IMR-90 (cell line): ENCODE data around the gene KRT35. TPM values are rescaled to one million over a fixed set of nuclear protein-coding genes. Genes with fewer than 3 reads are reported as not detected.

ENCODE experiments used
- ATAC-seq: fragments of 200-7000 bp; cut with Tn5 transposase; 2 replicates; pipeline ENCODE4 v1.9.1; 2020; ENCODE audit warnings: low read depth, mild to moderate bottlenecking, moderate library complexity
- BruUV-seq: library from RNA; stranded (reverse); fragments of 400-500 nt; replicated peaks from 2 replicates; lab custom pipeline; 2021; lab: Mats Ljungman, UMichigan
- CTCF ChIA-PET: fragments of 300-600 bp; formaldehyde crosslinking; extraction: SDS; loops from one replicate; lab custom pipeline; 2021; ENCODE audit warnings: antibody characterized with exemption; lab: Yijun Ruan, JAX
- POLR2A ChIA-PET: fragments of 300-600 bp; sonication (Branson Sonifier 250); formaldehyde crosslinking; loops from one replicate; lab custom pipeline; 2022; ENCODE audit warnings: antibody characterized with exemption; ENCODE audit not compliant: unreplicated experiment; lab: Charles Lee
- DNase-seq: peaks from one replicate; pipeline ENCODE4 v3.0.0; 2013
- H2AFZ ChIP-seq: replicated peaks from 2 replicates; pipeline ENCODE3; 2013; ENCODE audit warnings: low read length, mild to moderate bottlenecking; ENCODE audit not compliant: poor library complexity
- H2AK5ac ChIP-seq: 2 replicates; pipeline ENCODE4 v1.6.1; 2013; ENCODE audit warnings: low read depth, low read length, inconsistent platforms
- H2AK9ac ChIP-seq: replicated peaks from 2 replicates; pipeline ENCODE3; 2013; ENCODE audit warnings: mild to moderate bottlenecking, low read depth, low read length, moderate library complexity; ENCODE audit not compliant: poor library complexity
- H2BK120ac ChIP-seq: 2 replicates; pipeline ENCODE4 v1.6.1; 2013; ENCODE audit warnings: low read depth, low read length, inconsistent platforms
- H2BK15ac ChIP-seq: 3 replicates; pipeline ENCODE4 v1.6.1; 2013; ENCODE audit warnings: low read depth, low read length, inconsistent platforms
- H2BK20ac ChIP-seq: 2 replicates; pipeline ENCODE4 v1.6.1; 2013; ENCODE audit warnings: low read depth, mild to moderate bottlenecking, inconsistent platforms, low read length, moderate library complexity
- H2BK5ac ChIP-seq: 2 replicates; pipeline ENCODE4 v1.6.1; 2013; ENCODE audit warnings: mild to moderate bottlenecking, low read depth, low read length, inconsistent platforms; ENCODE audit not compliant: poor library complexity, severe bottlenecking
- H3K14ac ChIP-seq: replicated peaks from 2 replicates; pipeline ENCODE4 v1.6.1; 2013; ENCODE audit warnings: low read depth, low read length, inconsistent platforms
- H3K18ac ChIP-seq: 2 replicates; pipeline ENCODE4 v1.6.1; 2013; ENCODE audit warnings: low read depth, low read length, control low read depth
- H3K23ac ChIP-seq: 2 replicates; pipeline ENCODE4 v1.6.1; 2013; ENCODE audit warnings: low read depth, low read length, inconsistent platforms
- H3K27ac ChIP-seq: 2 replicates; pipeline ENCODE4 v1.5.1; 2013; ENCODE audit warnings: mild to moderate bottlenecking, control low read depth, low read length; ENCODE audit not compliant: insufficient read depth
- H3K27me3 ChIP-seq: 2 replicates; pipeline ENCODE4 v1.6.1; 2013; ENCODE audit warnings: low read length; ENCODE audit not compliant: control insufficient read depth, insufficient read depth
- H3K36me3 ChIP-seq: 2 replicates; pipeline ENCODE4 v1.6.1; 2013; ENCODE audit warnings: low read length, mixed read lengths; ENCODE audit not compliant: control insufficient read depth, insufficient read depth
- H3K4ac ChIP-seq: 2 replicates; pipeline ENCODE4 v1.6.1; 2013; ENCODE audit warnings: low read depth, low read length, inconsistent platforms
- H3K4me1 ChIP-seq: 2 replicates; pipeline ENCODE4 v1.6.1; 2013; ENCODE audit warnings: low read length, mixed read lengths; ENCODE audit not compliant: control insufficient read depth, insufficient read depth
- H3K4me2 ChIP-seq: 2 replicates; pipeline ENCODE4 v1.6.1; 2013; ENCODE audit warnings: low read depth, mild to moderate bottlenecking, control low read depth, low read length, moderate library complexity
- H3K4me3 ChIP-seq: 2 replicates; pipeline ENCODE4 v1.5.1; 2013; ENCODE audit warnings: low read depth, mild to moderate bottlenecking, control low read depth, low read length, moderate library complexity; ENCODE audit not compliant: insufficient read depth
- H3K56ac ChIP-seq: 2 replicates; pipeline ENCODE4 v1.6.1; 2013; ENCODE audit warnings: low read length, inconsistent platforms; ENCODE audit not compliant: insufficient read depth; ENCODE audit errors: extremely low read depth
- H3K79me1 ChIP-seq, 2 experiments: 2 replicates each; pipeline ENCODE4 v1.6.1; 2013; ENCODE audit warnings: low read length in 2 of 2, inconsistent platforms in 1 of 2, low read depth in 1 of 2
- H3K9ac ChIP-seq: 2 replicates; pipeline ENCODE4 v1.6.1; 2013; ENCODE audit warnings: low read depth, low read length, control low read depth
- H3K9me1 ChIP-seq: 2 replicates; pipeline ENCODE4 v1.6.1; 2013; ENCODE audit warnings: low read length, inconsistent platforms; ENCODE audit not compliant: insufficient read depth
- H3K9me3 ChIP-seq: 2 replicates; pipeline ENCODE4 v1.6.1; 2013; ENCODE audit warnings: low read length; ENCODE audit not compliant: control insufficient read depth, insufficient read depth
- H4K20me1 ChIP-seq: 2 replicates; pipeline ENCODE4 v1.6.1; 2013; ENCODE audit warnings: low read length, inconsistent platforms; ENCODE audit not compliant: insufficient read depth
- H4K5ac ChIP-seq: 2 replicates; pipeline ENCODE4 v1.6.1; 2013; ENCODE audit warnings: mild to moderate bottlenecking, low read depth, low read length, control low read depth
- H4K8ac ChIP-seq, 2 experiments: 2 replicates each; pipeline ENCODE4 v1.6.1; 2013; ENCODE audit warnings: low read depth in 2 of 2, low read length in 2 of 2, control low read depth in 1 of 2, inconsistent platforms in 1 of 2
- H4K91ac ChIP-seq: 2 replicates; pipeline ENCODE4 v1.6.1; 2013; ENCODE audit warnings: low read depth, low read length, inconsistent platforms; ENCODE audit not compliant: insufficient read depth
- CHD1 ChIP-seq: IDR thresholded peaks from 2 replicates; pipeline ENCODE4 v1.6.1; 2012; ENCODE audit warnings: low read depth, low read length, improper control_type of control experiment
- MAZ ChIP-seq: IDR thresholded peaks from 2 replicates; pipeline ENCODE4 v1.6.1; 2012; ENCODE audit warnings: low read depth, mild to moderate bottlenecking, low read length, improper control_type of control experiment, moderate library complexity, borderline replicate concordance
- MXI1 ChIP-seq: IDR thresholded peaks from 2 replicates; pipeline ENCODE4 v1.6.1; 2012; ENCODE audit warnings: low read depth, mild to moderate bottlenecking, low read length, moderate library complexity, borderline replicate concordance
- RAD21 ChIP-seq: IDR thresholded peaks from 2 replicates; pipeline ENCODE4 v1.6.1; 2012; ENCODE audit warnings: low read length, improper control_type of control experiment
- SMC3 ChIP-seq: fragments of 150-350 bp; IDR thresholded peaks from 2 replicates; pipeline ENCODE4 v1.6.1; 2016; ENCODE audit warnings: low read depth, mild to moderate bottlenecking, antibody characterized with exemption, low read length, moderate library complexity
- USF2 ChIP-seq: fragments of 150-350 bp; IDR thresholded peaks from 2 replicates; pipeline ENCODE4 v1.6.1; 2017; ENCODE audit warnings: mild to moderate bottlenecking, antibody characterized with exemption, low read length, low read depth
- WGBS, 2 experiments: methylation state at CpG; one replicate each; pipeline versions ENCODE4 v1.1.5 to v1.1.7; 2013; ENCODE audit warnings: missing lambda C conversion rate in 2 of 2; ENCODE audit not compliant: insufficient read length in 1 of 2; ENCODE audit errors: extremely low coverage in 2 of 2; 5-methylcytosine and 5-hydroxymethylcytosine counted together
- dilution Hi-C: fragments of 300-500 bp; cut with HindIII; formaldehyde crosslinking; loops from one replicate; pipeline ENCODE4 v1.14.3; 2018; ENCODE audit warnings: low sequenced_read_pairs; ENCODE audit not compliant: unreplicated experiment
- in situ Hi-C: fragments of 300-500 bp; cut with MboI; formaldehyde crosslinking; loops from 3 replicates; pipeline ENCODE4 v1.14.3; 2019; ENCODE audit warnings: low sequenced_read_pairs, inconsistent platforms, mixed read lengths
- intact Hi-C: fragments of 100-400 bp; cut with micrococcal nuclease; formaldehyde crosslinking; loops from 2 replicates; pipeline ENCODE4 v1.10.0; 2022
- polyA plus RNA-seq, 3 experiments: library from polyadenylated mRNA; depleted of rRNA; stranded (reverse); fragments of >200 nt; gene quantifications; 2 replicates each; pipeline ENCODE4 v1.2.3, GENCODE V29; 2012; ENCODE audit warnings: low replicate concordance in 1 of 3
- total RNA-seq: library from RNA; depleted of rRNA; stranded (reverse); fragments of >200 nt; gene quantifications from 2 replicates; pipeline ENCODE4 v1.2.3, GENCODE V29; 2012
- TF ChIP-seq, protein P1 (sequence below): fragments of 150-350 bp; IDR thresholded peaks from 2 replicates; pipeline ENCODE4 v1.6.1; 2016; ENCODE audit warnings: low read depth, mild to moderate bottlenecking, low read length, moderate library complexity, borderline replicate concordance

The KRT35 gene
- total and polyA plus RNA-seq, 2 of the 4 experiments (the other 2 are of a cell fraction): not detected

DNA sequence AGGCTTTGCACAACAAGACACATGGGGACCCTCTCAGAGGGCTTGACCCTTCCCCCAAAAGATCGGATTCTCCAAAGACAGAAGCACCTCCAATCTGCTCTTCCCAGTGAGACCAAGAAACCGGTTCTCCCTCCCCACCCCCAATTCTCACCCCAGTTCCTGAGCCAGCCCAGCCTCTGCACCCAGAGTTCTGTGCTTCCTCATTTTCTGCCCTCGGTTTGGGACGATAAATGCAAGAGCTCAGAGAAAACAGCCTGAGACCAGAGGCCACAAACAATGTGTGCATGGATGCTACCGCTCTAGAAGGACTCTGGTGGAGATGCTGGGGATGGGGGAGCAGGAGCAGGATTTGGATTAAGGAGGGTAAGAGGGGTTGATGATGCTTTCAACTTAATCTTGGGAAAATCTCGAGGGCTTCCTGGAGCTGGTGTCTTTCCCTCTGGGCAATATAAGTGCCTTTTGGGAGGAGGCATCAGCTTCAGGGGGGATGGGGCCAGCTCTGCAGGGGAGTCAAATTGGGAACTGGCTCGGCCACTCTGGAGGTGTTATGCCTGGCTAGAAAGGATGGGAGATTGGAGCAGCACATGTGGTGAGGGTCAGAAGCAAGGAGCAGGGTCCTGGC is 31.7 kb upstream of the KRT35 start:
- no peak overlapping the region for H3K4me3 ChIP-seq

More for the DNA sequence above, 31.7 kb upstream of the KRT35 start:
- Histone ChIP-seq H3K9me1 (0 out of 2 replicates have a peak, but pooled peaks cover 3% of the 10 kb centered on the region), H2BK120ac (no peak overlapping the region), H2AK9ac (peak overlapping the region; percentile 66), H3K4ac (no peak overlapping the region), H3K27ac (no peak overlapping the region), H2BK15ac (no peak overlapping the region), H3K9me3 (no peaks in the 10 kb centered on the region), H3K79me1 (no peaks in the 10 kb centered on the region), H2AK5ac (no peak overlapping the region; the same call in 1 of the 2 replicates), H3K14ac (no peak overlapping the region), H3K56ac (no peak overlapping the region), H4K8ac (no peak overlapping the region), H2BK5ac (no peak overlapping the region), H2AFZ (no peak overlapping the region), H4K5ac (no peak overlapping the region), H3K18ac (no peak overlapping the region), H3K36me3 (no peaks in the 10 kb centered on the region), H3K4me2 (no peak overlapping the region), H3K9ac (no peak overlapping the region), H2BK20ac (no peak overlapping the region), H4K20me1 (no peaks in the 10 kb centered on the region), H3K27me3 (peaks cover 1% of the 10 kb centered on the region; the same call in 1 of the 2 replicates), H3K23ac (no peak overlapping the region), H3K4me1 (no peaks in the 10 kb centered on the region), H4K91ac (no peak overlapping the region)
- CTCF ChIA-PET: no interaction called here
- ATAC-seq (no peak), DNase-seq (no peak)
- intact Hi-C loops (no loop called here), in situ Hi-C loops (no loop called here), dilution Hi-C loops (no loop called here)
- 93% methylated on average over 3 of the region's 7 CpGs; no CpG with 5 or more reads in 1 of the 2 experiments for WGBS, 2 experiments
- POLR2A ChIA-PET: no interaction called here
- TF ChIP-seq MXI1 (no peak), SMC3 (no peak), CHD1 (no peak), RAD21 (no peak), USF2 (no peak), MAZ (no peak)
- TF ChIP-seq, protein P1, sequence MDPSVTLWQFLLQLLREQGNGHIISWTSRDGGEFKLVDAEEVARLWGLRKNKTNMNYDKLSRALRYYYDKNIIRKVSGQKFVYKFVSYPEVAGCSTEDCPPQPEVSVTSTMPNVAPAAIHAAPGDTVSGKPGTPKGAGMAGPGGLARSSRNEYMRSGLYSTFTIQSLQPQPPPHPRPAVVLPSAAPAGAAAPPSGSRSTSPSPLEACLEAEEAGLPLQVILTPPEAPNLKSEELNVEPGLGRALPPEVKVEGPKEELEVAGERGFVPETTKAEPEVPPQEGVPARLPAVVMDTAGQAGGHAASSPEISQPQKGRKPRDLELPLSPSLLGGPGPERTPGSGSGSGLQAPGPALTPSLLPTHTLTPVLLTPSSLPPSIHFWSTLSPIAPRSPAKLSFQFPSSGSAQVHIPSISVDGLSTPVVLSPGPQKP: no peak
- no TSS peak for BruUV-seq
